IMR-90 (cell line): ENCODE results near the gene POLR2C. TPM values are rescaled to one million over a fixed set of nuclear protein-coding genes. Genes with fewer than 3 reads are reported as not detected.

Experiments used
- ATAC-seq: fragments of 200-7000 bp; cut with Tn5 transposase; 2 replicates; pipeline ENCODE4 v1.9.1; 2020; ENCODE audit warnings: low read depth, mild to moderate bottlenecking, moderate library complexity
- BruUV-seq: library from RNA; stranded (reverse); fragments of 400-500 nt; replicated peaks from 2 replicates; lab custom pipeline; 2021; lab: Mats Ljungman, UMichigan
- CTCF ChIA-PET: fragments of 300-600 bp; formaldehyde crosslinking; extraction: SDS; loops from one replicate; lab custom pipeline; 2021; ENCODE audit warnings: antibody characterized with exemption; lab: Yijun Ruan, JAX
- POLR2A ChIA-PET: fragments of 300-600 bp; sonication (Branson Sonifier 250); formaldehyde crosslinking; loops from one replicate; lab custom pipeline; 2022; ENCODE audit warnings: antibody characterized with exemption; ENCODE audit not compliant: unreplicated experiment; lab: Charles Lee
- DNase-seq: peaks from one replicate; pipeline ENCODE4 v3.0.0; 2013
- H2AFZ ChIP-seq: replicated peaks from 2 replicates; pipeline ENCODE3; 2013; ENCODE audit warnings: low read length, mild to moderate bottlenecking; ENCODE audit not compliant: poor library complexity
- H2AK5ac ChIP-seq: 2 replicates; pipeline ENCODE4 v1.6.1; 2013; ENCODE audit warnings: low read depth, low read length, inconsistent platforms
- H2AK9ac ChIP-seq: replicated peaks from 2 replicates; pipeline ENCODE3; 2013; ENCODE audit warnings: mild to moderate bottlenecking, low read depth, low read length, moderate library complexity; ENCODE audit not compliant: poor library complexity
- H2BK120ac ChIP-seq: 2 replicates; pipeline ENCODE4 v1.6.1; 2013; ENCODE audit warnings: low read depth, low read length, inconsistent platforms
- H2BK15ac ChIP-seq: 3 replicates; pipeline ENCODE4 v1.6.1; 2013; ENCODE audit warnings: low read depth, low read length, inconsistent platforms
- H2BK20ac ChIP-seq: 2 replicates; pipeline ENCODE4 v1.6.1; 2013; ENCODE audit warnings: low read depth, mild to moderate bottlenecking, inconsistent platforms, low read length, moderate library complexity
- H2BK5ac ChIP-seq: 2 replicates; pipeline ENCODE4 v1.6.1; 2013; ENCODE audit warnings: mild to moderate bottlenecking, low read depth, low read length, inconsistent platforms; ENCODE audit not compliant: poor library complexity, severe bottlenecking
- H3K14ac ChIP-seq: replicated peaks from 2 replicates; pipeline ENCODE4 v1.6.1; 2013; ENCODE audit warnings: low read depth, low read length, inconsistent platforms
- H3K18ac ChIP-seq: 2 replicates; pipeline ENCODE4 v1.6.1; 2013; ENCODE audit warnings: low read depth, low read length, control low read depth
- H3K23ac ChIP-seq: 2 replicates; pipeline ENCODE4 v1.6.1; 2013; ENCODE audit warnings: low read depth, low read length, inconsistent platforms
- H3K27ac ChIP-seq: 2 replicates; pipeline ENCODE4 v1.5.1; 2013; ENCODE audit warnings: mild to moderate bottlenecking, control low read depth, low read length; ENCODE audit not compliant: insufficient read depth
- H3K27me3 ChIP-seq: 2 replicates; pipeline ENCODE4 v1.6.1; 2013; ENCODE audit warnings: low read length; ENCODE audit not compliant: control insufficient read depth, insufficient read depth
- H3K36me3 ChIP-seq: 2 replicates; pipeline ENCODE4 v1.6.1; 2013; ENCODE audit warnings: low read length, mixed read lengths; ENCODE audit not compliant: control insufficient read depth, insufficient read depth
- H3K4ac ChIP-seq: 2 replicates; pipeline ENCODE4 v1.6.1; 2013; ENCODE audit warnings: low read depth, low read length, inconsistent platforms
- H3K4me1 ChIP-seq: 2 replicates; pipeline ENCODE4 v1.6.1; 2013; ENCODE audit warnings: low read length, mixed read lengths; ENCODE audit not compliant: control insufficient read depth, insufficient read depth
- H3K4me2 ChIP-seq: 2 replicates; pipeline ENCODE4 v1.6.1; 2013; ENCODE audit warnings: low read depth, mild to moderate bottlenecking, control low read depth, low read length, moderate library complexity
- H3K4me3 ChIP-seq: 2 replicates; pipeline ENCODE4 v1.5.1; 2013; ENCODE audit warnings: low read depth, mild to moderate bottlenecking, control low read depth, low read length, moderate library complexity; ENCODE audit not compliant: insufficient read depth
- H3K56ac ChIP-seq: 2 replicates; pipeline ENCODE4 v1.6.1; 2013; ENCODE audit warnings: low read length, inconsistent platforms; ENCODE audit not compliant: insufficient read depth; ENCODE audit errors: extremely low read depth
- H3K79me1 ChIP-seq, 2 experiments: 2 replicates each; pipeline ENCODE4 v1.6.1; 2013; ENCODE audit warnings: low read length in 2 of 2, inconsistent platforms in 1 of 2, low read depth in 1 of 2
- H3K9ac ChIP-seq: 2 replicates; pipeline ENCODE4 v1.6.1; 2013; ENCODE audit warnings: low read depth, low read length, control low read depth
- H3K9me1 ChIP-seq: 2 replicates; pipeline ENCODE4 v1.6.1; 2013; ENCODE audit warnings: low read length, inconsistent platforms; ENCODE audit not compliant: insufficient read depth
- H3K9me3 ChIP-seq: 2 replicates; pipeline ENCODE4 v1.6.1; 2013; ENCODE audit warnings: low read length; ENCODE audit not compliant: control insufficient read depth, insufficient read depth
- H4K20me1 ChIP-seq: 2 replicates; pipeline ENCODE4 v1.6.1; 2013; ENCODE audit warnings: low read length, inconsistent platforms; ENCODE audit not compliant: insufficient read depth
- H4K5ac ChIP-seq: 2 replicates; pipeline ENCODE4 v1.6.1; 2013; ENCODE audit warnings: mild to moderate bottlenecking, low read depth, low read length, control low read depth
- H4K8ac ChIP-seq, 2 experiments: 2 replicates each; pipeline ENCODE4 v1.6.1; 2013; ENCODE audit warnings: low read depth in 2 of 2, low read length in 2 of 2, control low read depth in 1 of 2, inconsistent platforms in 1 of 2
- H4K91ac ChIP-seq: 2 replicates; pipeline ENCODE4 v1.6.1; 2013; ENCODE audit warnings: low read depth, low read length, inconsistent platforms; ENCODE audit not compliant: insufficient read depth
- NFE2L2 ChIP-seq: fragments of 150-350 bp; IDR thresholded peaks from 2 replicates; pipeline ENCODE4 v1.6.1; 2016; ENCODE audit warnings: low read depth, mild to moderate bottlenecking, low read length
- WGBS, 2 experiments: methylation state at CpG; one replicate each; pipeline versions ENCODE4 v1.1.5 to v1.1.7; 2013; ENCODE audit warnings: missing lambda C conversion rate in 2 of 2; ENCODE audit not compliant: insufficient read length in 1 of 2; ENCODE audit errors: extremely low coverage in 2 of 2; 5-methylcytosine and 5-hydroxymethylcytosine counted together
- dilution Hi-C: fragments of 300-500 bp; cut with HindIII; formaldehyde crosslinking; loops from one replicate; pipeline ENCODE4 v1.14.3; 2018; ENCODE audit warnings: low sequenced_read_pairs; ENCODE audit not compliant: unreplicated experiment
- in situ Hi-C: fragments of 300-500 bp; cut with MboI; formaldehyde crosslinking; loops from 3 replicates; pipeline ENCODE4 v1.14.3; 2019; ENCODE audit warnings: low sequenced_read_pairs, inconsistent platforms, mixed read lengths
- intact Hi-C: fragments of 100-400 bp; cut with micrococcal nuclease; formaldehyde crosslinking; loops from 2 replicates; pipeline ENCODE4 v1.10.0; 2022
- polyA plus RNA-seq, 3 experiments: library from polyadenylated mRNA; depleted of rRNA; stranded (reverse); fragments of >200 nt; gene quantifications; 2 replicates each; pipeline ENCODE4 v1.2.3, GENCODE V29; 2012; ENCODE audit warnings: low replicate concordance in 1 of 3
- total RNA-seq: library from RNA; depleted of rRNA; stranded (reverse); fragments of >200 nt; gene quantifications from 2 replicates; pipeline ENCODE4 v1.2.3, GENCODE V29; 2012
- TF ChIP-seq, protein P1 (sequence below): conservative IDR thresholded peaks from 2 replicates; pipeline ENCODE4 v1.5.1; 2012; ENCODE audit warnings: mild to moderate bottlenecking, low read depth, low read length, improper control_type of control experiment

The POLR2C gene
- total and polyA plus RNA-seq, 2 of the 4 experiments (the other 2 are of a cell fraction) = 137 to 340 TPM

DNA sequence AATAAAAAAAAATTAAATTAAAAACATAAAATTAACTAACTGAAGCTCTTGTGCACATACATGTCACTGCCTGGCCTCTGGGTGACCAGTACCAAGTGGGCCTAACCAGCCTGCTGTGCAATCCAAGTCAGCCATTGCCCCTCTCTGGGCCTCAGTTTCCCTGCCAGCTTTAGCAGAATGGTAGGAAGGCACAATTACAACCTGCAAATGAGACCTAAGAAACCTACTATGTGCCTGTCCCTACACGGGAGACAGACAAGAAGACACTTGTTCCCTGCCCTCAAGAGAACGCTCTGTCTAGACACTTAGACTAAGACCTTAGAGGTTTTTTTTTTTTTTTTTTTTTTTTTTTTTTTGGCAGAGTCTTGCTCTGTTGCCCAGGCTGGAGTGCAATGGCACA, 17.0 kb upstream of the POLR2C start:
- H2AFZ ChIP-seq = no peak overlapping the region

More for the DNA sequence above, 17.0 kb upstream of the POLR2C start:
- CTCF ChIA-PET = no interaction called here
- Histone ChIP-seq H3K23ac (no peak overlapping the region), H3K9me3 (peaks cover 2% of the 10 kb centered on the region), H3K4me1 (peaks cover 3% of the 10 kb centered on the region), H2BK5ac (no peak overlapping the region), H2BK20ac (no peak overlapping the region), H3K79me1 (peaks cover 44 to 72% of the 10 kb centered on the region in 2 experiments), H2AK9ac (no peak overlapping the region), H2BK120ac (no peak overlapping the region), H2BK15ac (no peak overlapping the region), H3K27ac (no peak overlapping the region), H3K9me1 (0 out of 2 replicates have a peak, but pooled peaks cover 3% of the 10 kb centered on the region), H3K27me3 (no peaks in the 10 kb centered on the region), H3K36me3 (peaks cover 4% of the 10 kb centered on the region), H3K4ac (no peak overlapping the region), H4K5ac (no peak overlapping the region), H3K56ac (no peak overlapping the region), H3K18ac (no peak overlapping the region), H4K91ac (no peak overlapping the region), H3K4me3 (no peak overlapping the region), H4K20me1 (no peaks in the 10 kb centered on the region; the same call in 1 of the 2 replicates), H4K8ac (no peak overlapping the region), H3K4me2 (no peak overlapping the region), H3K14ac (no peak overlapping the region), H3K9ac (no peak overlapping the region), H2AK5ac (no peak overlapping the region)
- dilution Hi-C loops (no loop called here), intact Hi-C loops (no loop called here), in situ Hi-C loops (no loop called here)
- TF ChIP-seq, protein P1, sequence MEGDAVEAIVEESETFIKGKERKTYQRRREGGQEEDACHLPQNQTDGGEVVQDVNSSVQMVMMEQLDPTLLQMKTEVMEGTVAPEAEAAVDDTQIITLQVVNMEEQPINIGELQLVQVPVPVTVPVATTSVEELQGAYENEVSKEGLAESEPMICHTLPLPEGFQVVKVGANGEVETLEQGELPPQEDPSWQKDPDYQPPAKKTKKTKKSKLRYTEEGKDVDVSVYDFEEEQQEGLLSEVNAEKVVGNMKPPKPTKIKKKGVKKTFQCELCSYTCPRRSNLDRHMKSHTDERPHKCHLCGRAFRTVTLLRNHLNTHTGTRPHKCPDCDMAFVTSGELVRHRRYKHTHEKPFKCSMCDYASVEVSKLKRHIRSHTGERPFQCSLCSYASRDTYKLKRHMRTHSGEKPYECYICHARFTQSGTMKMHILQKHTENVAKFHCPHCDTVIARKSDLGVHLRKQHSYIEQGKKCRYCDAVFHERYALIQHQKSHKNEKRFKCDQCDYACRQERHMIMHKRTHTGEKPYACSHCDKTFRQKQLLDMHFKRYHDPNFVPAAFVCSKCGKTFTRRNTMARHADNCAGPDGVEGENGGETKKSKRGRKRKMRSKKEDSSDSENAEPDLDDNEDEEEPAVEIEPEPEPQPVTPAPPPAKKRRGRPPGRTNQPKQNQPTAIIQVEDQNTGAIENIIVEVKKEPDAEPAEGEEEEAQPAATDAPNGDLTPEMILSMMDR = no peak
- no peak for TF ChIP-seq NFE2L2
- WGBS, 2 experiments = no CpG with 5 or more reads among the region's 2 CpGs
- POLR2A ChIA-PET = no interaction called here
- no TSS peak for BruUV-seq
- no peak for ATAC-seq
- DNase-seq = no peak
